NT2/D1 (cell line): ENCODE data around the gene ZP2.

Source experiments
- SUZ12 ChIP-seq: IDR thresholded peaks from 2 replicates; pipeline ENCODE4 v1.6.1; 2011; ENCODE audit not compliant: insufficient read length, insufficient read depth; ENCODE audit errors: extremely low read depth
- YY1 ChIP-seq: IDR thresholded peaks from 2 replicates; pipeline ENCODE4 v1.6.1; 2011; ENCODE audit not compliant: insufficient read length, insufficient read depth
- ZNF274 ChIP-seq: IDR thresholded peaks from 2 replicates; pipeline ENCODE4 v1.6.1; 2011; ENCODE audit warnings: mild to moderate bottlenecking, low read depth, low read length

DNA sequence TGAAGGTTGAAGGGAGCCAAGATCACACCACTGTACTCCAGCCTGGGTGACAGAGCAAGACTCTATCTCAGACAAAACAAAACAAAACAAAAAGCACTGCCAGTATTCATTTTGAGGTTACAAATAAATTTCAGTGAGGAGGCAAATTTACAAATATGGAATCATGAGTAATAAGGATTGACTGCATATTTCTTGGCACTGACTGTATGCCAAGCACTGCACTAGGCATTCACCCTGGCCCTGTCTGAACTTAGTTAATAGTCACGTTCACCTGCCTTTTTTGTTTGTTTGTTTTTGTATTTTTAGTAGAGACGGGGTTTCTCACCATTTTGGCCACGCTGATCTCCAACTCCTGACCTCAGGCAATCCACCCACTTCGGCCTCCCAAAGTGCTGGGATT is 47.8 kb downstream of the ZP2 start:
- TF ChIP-seq YY1 (no peak), ZNF274 (no peak), SUZ12 (no peak)
